OCI-LY1 (cell line): ENCODE data around the gene HSF2BP.
A peak's percentile ranks its signal among the peaks of the same experiment; 100 is the strongest.

ENCODE experiments used
- H2AFZ ChIP-seq: fragments of 200-600 bp; sonication (generic), shearing (Covaris generic); 2 replicates; pipeline ENCODE4 v1.6.0; 2014; ENCODE audit warnings: antibody characterized with exemption, mild to moderate bottlenecking, low read length
- H3F3A ChIP-seq: fragments of 200-600 bp; sonication (generic), shearing (Covaris generic); 2 replicates; pipeline ENCODE4 v1.6.0; 2014; ENCODE audit warnings: mild to moderate bottlenecking, antibody characterized with exemption, low read length, moderate library complexity; ENCODE audit not compliant: insufficient read depth
- H3K27ac ChIP-seq: fragments of 200-600 bp; sonication (generic); 2 replicates; pipeline ENCODE4 v1.5.1; 2014; ENCODE audit warnings: low read length, mixed run types, mild to moderate bottlenecking, low read depth; ENCODE audit not compliant: poor library complexity, severe bottlenecking
- H3K27me3 ChIP-seq: fragments of 200-600 bp; sonication (generic); 2 replicates; pipeline ENCODE4 v1.6.0; 2014; ENCODE audit warnings: antibody characterized with exemption, mild to moderate bottlenecking, low read length, moderate library complexity; ENCODE audit not compliant: insufficient read depth
- H3K36me3 ChIP-seq: fragments of 200-600 bp; sonication (generic); 2 replicates; pipeline ENCODE4 v1.6.1; 2014; ENCODE audit warnings: mild to moderate bottlenecking, antibody characterized with exemption, low read length, moderate library complexity, mixed read lengths; ENCODE audit not compliant: insufficient read depth
- H3K4me1 ChIP-seq: fragments of 200-600 bp; sonication (generic); 2 replicates; pipeline ENCODE4 v1.5.1; 2014; ENCODE audit warnings: mild to moderate bottlenecking, low read length, moderate library complexity; ENCODE audit not compliant: insufficient read depth, severe bottlenecking
- H3K4me2 ChIP-seq: fragments of 200-600 bp; sonication (generic), shearing (Covaris generic); 2 replicates; pipeline ENCODE4 v1.6.1; 2014; ENCODE audit warnings: low read length
- H3K4me3 ChIP-seq: fragments of 200-600 bp; sonication (generic); 2 replicates; pipeline ENCODE4 v1.5.1; 2014; ENCODE audit warnings: low read length, low read depth, mild to moderate bottlenecking, mixed read lengths; ENCODE audit not compliant: poor library complexity, severe bottlenecking
- H3K79me2 ChIP-seq: fragments of 200-600 bp; shearing (Covaris generic); 2 replicates; pipeline ENCODE4 v1.6.1; 2016; ENCODE audit warnings: mixed run types, low read length, mixed read lengths; ENCODE audit not compliant: insufficient read depth
- H3K9ac ChIP-seq: fragments of 200-600 bp; sonication (generic), shearing (Covaris generic); 2 replicates; pipeline ENCODE4 v1.6.1; 2014; ENCODE audit warnings: mild to moderate bottlenecking, low read length, mixed read lengths
- H3K9me2 ChIP-seq: fragments of 200-600 bp; sonication (generic), shearing (Covaris generic); 2 replicates; pipeline ENCODE4 v1.6.1; 2014; ENCODE audit warnings: low read depth, mild to moderate bottlenecking, low read length, mixed read lengths
- H3K9me3 ChIP-seq: fragments of 200-600 bp; shearing (Covaris generic); 2 replicates; pipeline ENCODE4 v1.6.1; 2014; ENCODE audit warnings: low read length, mixed read lengths
- H4K20me1 ChIP-seq: fragments of 200-600 bp; sonication (generic), shearing (Covaris generic); 2 replicates; pipeline ENCODE4 v1.6.0; 2016; ENCODE audit warnings: mild to moderate bottlenecking, low read length; ENCODE audit not compliant: insufficient read depth
- CTCF ChIP-seq: fragments of 200-600 bp; sonication (generic), shearing (Covaris generic); IDR thresholded peaks from 2 replicates; pipeline ENCODE4 v1.5.1; 2017; ENCODE audit warnings: mild to moderate bottlenecking, antibody characterized with exemption, low read length, moderate library complexity, mixed read lengths
- EZH2 ChIP-seq: fragments of 200-600 bp; sonication (generic), shearing (Covaris generic); IDR thresholded peaks from 2 replicates; pipeline ENCODE4 v1.8.0; 2017; ENCODE audit warnings: borderline replicate concordance, mixed run types, mild to moderate bottlenecking, antibody characterized with exemption, low read length, moderate library complexity, mixed read lengths

Gene HSF2BP

GRCh38 chr21:43687566-43688399, 28.5 kb upstream of the HSF2BP start:
- no peaks in the 10 kb centered on the region for H3F3A ChIP-seq
- peaks cover 95% of the 10 kb centered on the region for H3K36me3 ChIP-seq
- no peak overlapping the region for H3K4me2 ChIP-seq
- no peaks in the 10 kb centered on the region for H4K20me1 ChIP-seq
- H3K79me2 ChIP-seq: no peaks in the 10 kb centered on the region
- no peaks in the 10 kb centered on the region for H3K9me2 ChIP-seq
- no peaks in the 10 kb centered on the region for H3K27me3 ChIP-seq
- H3K9me3 ChIP-seq: no peaks in the 10 kb centered on the region
- H3K4me1 ChIP-seq: peaks cover 8% of the 10 kb centered on the region
- TF ChIP-seq CTCF (no peak), EZH2 (no peak)
- peak overlapping the region; percentile 21 for H3K27ac ChIP-seq
- H3K4me3 ChIP-seq: no peak overlapping the region
- no peak overlapping the region for H3K9ac ChIP-seq
- no peak overlapping the region for H2AFZ ChIP-seq

GRCh38 chr21:43686811-43687565, 27.7 kb upstream of the HSF2BP start:
- Histone ChIP-seq H4K20me1 (no peaks in the 10 kb centered on the region), H3K9ac (no peak overlapping the region), H3K36me3 (peaks cover 95% of the 10 kb centered on the region), H3K4me1 (peaks cover 8% of the 10 kb centered on the region), H2AFZ (no peak overlapping the region), H3K4me3 (no peak overlapping the region), H3K9me3 (no peaks in the 10 kb centered on the region), H3F3A (no peaks in the 10 kb centered on the region), H3K27ac (peak overlapping the region; percentile 21), H3K9me2 (no peaks in the 10 kb centered on the region), H3K27me3 (no peaks in the 10 kb centered on the region), H3K4me2 (no peak overlapping the region), H3K79me2 (no peaks in the 10 kb centered on the region)
- TF ChIP-seq EZH2: no peak
- no peak for TF ChIP-seq CTCF

GRCh38 chr21:43684424-43684823, 25.1 kb upstream of the HSF2BP start:
- no peak overlapping the region for H3K9ac ChIP-seq
- H3K36me3 ChIP-seq: peaks cover 92% of the 10 kb centered on the region
- no peaks in the 10 kb centered on the region for H3K9me3 ChIP-seq
- H3K4me1 ChIP-seq: peaks cover 8% of the 10 kb centered on the region
- no peaks in the 10 kb centered on the region for H3F3A ChIP-seq
- H3K27ac ChIP-seq: no peak overlapping the region
- no peaks in the 10 kb centered on the region for H3K9me2 ChIP-seq
- TF ChIP-seq CTCF (no peak), EZH2 (no peak)
- H3K4me2 ChIP-seq: no peak overlapping the region
- no peaks in the 10 kb centered on the region for H4K20me1 ChIP-seq
- H3K79me2 ChIP-seq: no peaks in the 10 kb centered on the region
- no peaks in the 10 kb centered on the region for H3K27me3 ChIP-seq
- no peak overlapping the region for H3K4me3 ChIP-seq
- H2AFZ ChIP-seq: no peak overlapping the region
